HG03135 (cell line): ENCODE results near the gene NCKAP5.

Experiments
- ATAC-seq: cut with Tn5 transposase; IDR thresholded peaks from one replicate; pipeline ENCODE4 v1.9.1; 2021; ENCODE audit warnings: mild to moderate bottlenecking, moderate library complexity; ENCODE audit not compliant: unreplicated experiment

The NCKAP5 gene

DNA sequence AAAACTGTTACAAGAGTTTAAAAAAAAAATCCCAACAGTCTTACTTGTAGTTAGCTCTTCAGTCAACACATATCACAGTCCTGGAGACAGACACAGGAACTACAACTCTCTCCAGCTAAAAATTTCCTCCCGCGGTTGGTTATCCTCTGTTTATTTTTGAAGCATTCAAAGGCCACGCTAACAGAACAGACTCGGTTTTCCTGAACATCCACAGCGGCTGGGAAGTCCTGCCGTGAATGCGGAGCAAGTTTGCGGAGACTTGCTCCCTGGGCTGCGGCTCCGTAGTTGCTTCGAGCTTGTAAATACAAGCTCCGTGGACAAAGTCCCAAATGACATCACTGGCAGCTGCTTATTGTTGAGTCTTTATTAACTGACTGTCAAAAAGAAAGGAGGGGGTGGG is at the start of gene NCKAP5:
TSS of gene NCKAP5 (minus strand) at position 292 of the 400 bp plus-strand sequence. CDS start 50,937 bp downstream, outside the sequence.
- no peak for ATAC-seq

GRCh38 chr2:133609664-133610063 is 41.4 kb upstream of the NCKAP5 start:
- no peak for ATAC-seq

DNA sequence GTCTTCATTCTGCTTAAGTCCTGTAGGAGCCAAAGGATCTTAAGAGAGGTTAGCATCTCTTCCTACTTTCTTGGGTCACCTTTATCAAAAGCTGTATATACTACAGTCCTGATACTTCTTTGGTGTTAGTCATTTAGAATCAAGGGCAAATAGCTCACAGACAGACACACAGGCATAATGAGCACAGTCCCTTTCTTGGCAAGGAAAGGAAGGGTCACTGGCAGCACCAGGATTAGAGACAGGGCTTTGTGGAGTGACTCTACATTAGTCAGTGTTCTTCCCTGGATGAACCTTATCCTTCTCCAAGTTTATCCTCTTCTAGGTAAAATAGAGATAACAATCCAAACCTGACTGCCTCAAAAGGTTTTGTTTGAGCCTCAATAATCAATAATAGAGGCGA is 40.0 kb upstream of the NCKAP5 start:
- no peak for ATAC-seq

DNA sequence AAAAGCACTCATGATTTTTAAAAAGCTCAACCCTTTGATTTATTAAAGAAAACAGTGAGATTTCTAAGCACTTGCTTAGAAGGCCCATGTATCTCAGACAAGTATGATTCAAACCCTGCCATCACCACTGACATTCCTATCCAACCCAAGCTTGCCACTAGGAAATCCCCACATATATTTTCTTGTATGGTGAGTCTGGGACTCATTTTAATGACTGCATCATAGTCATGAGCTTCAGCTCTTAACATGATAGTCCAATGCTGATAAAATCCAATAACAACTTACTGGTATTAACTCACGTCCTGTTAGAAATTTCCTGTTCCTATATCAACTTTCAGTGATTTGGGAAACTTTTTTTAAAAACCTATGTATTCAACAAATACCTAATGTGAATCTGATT is 39.4 kb upstream of the NCKAP5 start:
- no peak for ATAC-seq

GRCh38 chr2:133606616-133607015 is 38.4 kb upstream of the NCKAP5 start:
- ATAC-seq = no peak

- ATAC-seq = no peak
These were observed 37.5 kb upstream of the NCKAP5 start for GRCh38 chr2:133605766-133606137.

GRCh38 chr2:133605011-133605765 is 36.9 kb upstream of the NCKAP5 start:
- ATAC-seq = no peak

GRCh38 chr2:133603109-133603508 is 34.8 kb upstream of the NCKAP5 start:
- ATAC-seq = no peak

DNA sequence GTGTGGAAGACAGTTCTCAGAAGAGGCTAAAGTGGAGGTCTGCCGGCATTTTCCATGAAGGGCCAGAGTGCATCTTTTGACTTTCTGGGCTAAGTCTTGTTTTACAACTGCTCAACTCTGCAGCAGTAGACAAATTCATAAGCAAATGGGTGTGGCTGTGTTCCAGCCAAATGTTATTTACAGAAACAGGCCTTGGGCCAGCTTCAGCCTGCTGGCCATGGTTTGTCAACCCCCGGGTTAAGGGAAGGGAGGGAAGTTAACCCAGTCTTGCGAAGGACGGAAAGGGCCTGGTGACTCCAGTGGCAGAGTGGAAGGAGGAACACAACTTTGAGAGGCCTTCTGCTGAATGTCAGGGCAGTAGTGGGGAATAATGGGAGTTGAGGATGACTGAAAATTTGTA is 34.3 kb upstream of the NCKAP5 start:
- no peak for ATAC-seq

- no peak for ATAC-seq
These were observed 32.1 kb upstream of the NCKAP5 start for GRCh38 chr2:133600266-133600928.

GRCh38 chr2:133599811-133600210 is 31.5 kb upstream of the NCKAP5 start:
- ATAC-seq = no peak

DNA sequence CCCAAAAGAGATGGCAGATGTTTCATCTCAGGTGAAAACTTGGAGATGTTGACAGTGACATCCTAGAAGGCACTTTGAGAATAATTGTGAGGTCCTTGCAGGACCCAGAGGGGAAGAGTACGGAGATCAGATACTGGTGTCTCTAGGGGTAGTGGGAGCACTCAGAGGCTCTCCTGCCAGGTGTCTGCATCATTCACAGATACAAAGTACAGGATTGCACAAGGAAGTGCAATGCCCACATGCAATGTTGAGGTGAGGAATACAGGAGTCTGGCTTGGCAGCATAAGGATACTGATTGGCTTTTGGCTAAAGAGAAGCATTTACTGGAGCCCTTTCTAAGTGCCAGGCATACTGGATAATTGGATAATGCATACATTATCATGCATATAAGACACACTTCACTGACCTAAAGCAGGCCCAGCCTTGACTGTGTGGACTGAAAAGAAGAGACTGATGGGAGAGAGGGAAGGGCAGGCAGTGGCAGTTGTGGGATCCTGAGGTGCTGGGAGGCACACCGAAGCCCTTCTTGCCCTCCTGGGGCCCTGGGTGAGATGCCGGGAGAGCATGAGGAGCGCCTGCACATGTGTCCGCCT is 31.0 kb upstream of the NCKAP5 start:
- no peak for ATAC-seq

DNA sequence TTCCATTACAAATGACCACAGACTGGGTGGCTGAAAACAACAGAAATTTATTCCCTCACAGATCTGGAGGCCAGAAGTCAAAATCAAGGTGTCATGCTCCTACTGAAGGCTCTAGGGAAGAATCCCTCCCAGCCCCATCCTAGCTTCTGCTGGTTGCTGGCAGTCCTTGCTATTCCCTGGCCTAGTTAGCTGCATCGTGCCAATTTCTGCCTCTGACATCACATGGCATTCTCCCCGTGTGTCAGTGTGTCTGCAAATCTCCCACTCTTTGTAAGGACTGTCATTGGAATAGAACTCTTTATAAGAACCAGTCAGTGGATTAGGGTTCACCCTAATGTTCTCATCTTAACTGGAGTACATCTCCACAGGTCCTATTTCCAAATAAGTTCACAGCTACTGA is 30.5 kb upstream of the NCKAP5 start:
- no peak for ATAC-seq

GRCh38 chr2:133596701-133597393 is 28.6 kb upstream of the NCKAP5 start:
- ATAC-seq = no peak

- ATAC-seq = no peak
These were observed 22.9 kb upstream of the NCKAP5 start for GRCh38 chr2:133591164-133591563.

DNA sequence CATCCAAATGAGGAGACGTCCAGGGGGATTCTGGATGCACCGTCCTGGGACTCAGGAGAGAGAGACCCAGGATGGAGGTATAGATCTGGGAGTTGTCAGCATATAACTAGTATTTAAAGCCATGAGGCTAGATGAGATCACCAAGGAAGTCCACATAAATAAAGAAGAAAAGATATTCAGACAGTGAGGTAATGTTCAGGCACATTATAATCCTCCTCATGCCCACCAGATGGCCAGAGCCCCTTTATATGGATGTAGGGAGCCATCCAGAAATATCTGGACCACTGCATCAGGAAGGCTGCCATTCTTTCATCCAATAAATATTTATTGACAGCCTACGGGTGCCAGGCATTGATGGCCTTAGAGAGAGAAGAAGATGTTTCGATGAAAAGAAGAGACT is 21.2 kb upstream of the NCKAP5 start:
- ATAC-seq = no peak

DNA sequence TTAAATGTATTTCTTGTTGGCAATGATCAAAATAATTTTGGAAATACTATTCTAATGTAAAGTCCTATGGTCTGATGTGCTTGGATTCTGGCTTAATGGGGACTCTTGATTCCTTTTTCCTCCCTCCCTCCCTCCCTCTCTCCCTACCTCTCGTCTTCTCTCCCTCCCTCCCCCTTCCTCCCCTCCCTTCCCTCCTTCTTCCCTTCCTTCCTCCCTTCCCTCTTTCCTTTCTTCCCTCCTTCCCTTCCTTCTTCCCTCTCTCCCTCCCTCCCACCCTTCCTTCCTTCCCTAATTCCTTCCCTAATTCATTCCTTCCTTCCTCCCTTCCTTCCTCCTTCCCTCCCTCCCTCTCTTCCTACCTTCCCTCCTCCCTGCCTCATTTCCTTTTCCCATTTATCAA is 19.9 kb upstream of the NCKAP5 start:
- ATAC-seq = no peak

DNA sequence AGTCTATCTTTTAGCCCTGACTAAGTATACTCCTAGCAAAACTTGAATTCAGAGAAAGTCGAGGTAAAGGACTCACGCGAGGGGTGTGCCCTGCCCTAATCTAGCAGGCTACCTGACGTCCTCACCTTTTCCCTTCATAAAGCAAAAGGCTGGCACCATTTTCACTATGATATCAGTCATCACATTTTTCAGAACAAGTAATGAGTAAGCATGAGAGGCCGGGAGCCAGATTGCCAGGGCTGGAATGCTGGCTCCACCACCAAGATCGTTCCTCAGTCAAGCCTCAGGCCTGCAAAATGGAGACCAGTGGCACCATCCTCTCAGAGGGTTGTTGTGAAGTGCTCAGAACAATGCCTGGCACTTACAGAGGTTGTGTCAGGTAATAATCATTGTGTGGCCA is 18.7 kb upstream of the NCKAP5 start:
- no peak for ATAC-seq

- no peak for ATAC-seq
These were observed 12.9 kb upstream of the NCKAP5 start for GRCh38 chr2:133581010-133581760.

DNA sequence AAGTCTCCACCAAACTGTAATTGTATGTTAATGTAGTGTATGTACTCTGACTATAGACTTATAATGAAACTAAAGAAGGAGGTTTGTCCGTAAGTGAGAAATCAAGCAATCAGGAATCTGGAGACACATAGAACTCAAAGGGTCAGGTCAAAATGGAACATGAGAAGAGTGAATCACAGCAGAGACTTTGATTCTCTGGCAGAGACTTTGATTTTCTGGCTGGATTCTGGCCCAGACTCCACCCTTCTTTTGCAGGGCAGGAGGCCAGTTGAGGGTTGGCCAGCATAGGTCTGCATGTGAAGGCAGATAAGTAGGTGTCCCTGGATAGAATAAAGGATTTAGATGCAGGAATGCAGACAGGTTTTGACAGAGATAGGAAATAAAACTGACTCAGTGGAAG is 11.0 kb upstream of the NCKAP5 start:
- no peak for ATAC-seq

GRCh38 chr2:133576714-133577113 is 8.5 kb upstream of the NCKAP5 start:
- ATAC-seq = no peak
